ENCODE data around the gene TMPRSS6.

DNA sequence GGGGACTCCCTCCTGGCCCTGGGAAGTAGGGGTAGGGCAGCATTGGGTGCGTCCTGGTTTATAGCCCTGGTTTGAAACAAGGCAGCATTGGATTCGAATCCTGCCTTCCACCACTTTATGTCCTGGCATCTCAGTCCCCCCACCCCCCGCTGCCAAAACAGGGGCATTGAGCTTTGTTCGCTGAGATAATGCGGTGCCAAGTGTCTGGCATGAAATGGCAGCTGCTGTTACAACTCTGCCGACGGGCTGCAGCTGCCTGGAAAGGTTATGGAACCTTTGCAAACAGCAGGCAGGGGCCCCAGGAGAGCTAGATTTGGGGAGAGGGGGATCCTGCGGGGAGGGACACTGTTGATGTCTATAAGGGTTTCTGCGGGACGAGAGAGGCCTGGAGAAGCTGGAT, 92.2 kb downstream of the TMPRSS6 start:
- TF ChIP-seq EZH2 (conservative IDR thresholded peaks at IDR 0.05; ENCODE audit: low read depth, low read length), result no peak
- TF ChIP-seq POLR2A (IDR thresholded peaks at IDR 0.05; ENCODE audit: insufficient read depth in 1 of 2, low read depth in 2 of 2, low read length in 2 of 2), result 0 out of 4 replicates have a peak, but pooled peaks of 1 of the 2 experiments have one; percentile 9
- TF ChIP-seq ZKSCAN5 (CRISPR knock-in tag; IDR thresholded peaks at IDR 0.05), result no peak
- TF ChIP-seq REST (IDR thresholded peaks at IDR 0.05; ENCODE audit: borderline replicate concordance in 1 of 2, low read depth in 1 of 2, low read length in 2 of 2), result no peak
- TF ChIP-seq CEBPB (IDR thresholded peaks at IDR 0.05; ENCODE audit: borderline replicate concordance, low read depth, low read length), result no peak
- TF ChIP-seq TGIF2 (CRISPR knock-in tag; IDR thresholded peaks at IDR 0.05), result no peak
- no peak for TF ChIP-seq RAD51 (IDR thresholded peaks at IDR 0.05; ENCODE audit: borderline replicate concordance)
- TF ChIP-seq IKZF1 (IDR thresholded peaks at IDR 0.05), result no peak
- no peak for TF ChIP-seq NFIC (IDR thresholded peaks at IDR 0.05; ENCODE audit: low read length)
- TF ChIP-seq ZNF138 (CRISPR knock-in tag; IDR thresholded peaks at IDR 0.05; ENCODE audit: low read depth), result no peak
